Smooth muscle cell (in vitro differentiated cells): ENCODE data around the gene FHIT. TPM values are rescaled to one million over a fixed set of nuclear protein-coding genes. Genes with fewer than 3 reads are reported as not detected.

Experiments used
- DNase-seq: peaks from one replicate; lab custom pipeline; 2025; ENCODE audit not compliant: unreplicated experiment; lab: John Stamatoyannopoulos, UW
- H2AFZ ChIP-seq: fragments of 200-600 bp; sonication (generic); 2 replicates; pipeline ENCODE4 v1.6.0; 2016; ENCODE audit warnings: antibody characterized with exemption, low read depth, mild to moderate bottlenecking
- H3F3A ChIP-seq: fragments of 200-600 bp; sonication (generic); 2 replicates; pipeline ENCODE4 v1.6.0; 2017; ENCODE audit warnings: antibody characterized with exemption, low read depth
- H3K27ac ChIP-seq: fragments of 200-600 bp; sonication (generic); 2 replicates; pipeline ENCODE4 v1.5.1; 2016; ENCODE audit warnings: low read depth, mild to moderate bottlenecking
- H3K27me3 ChIP-seq: fragments of 200-600 bp; sonication (generic); 2 replicates; pipeline ENCODE4 v1.6.1; 2016; ENCODE audit warnings: low read depth, mild to moderate bottlenecking
- H3K36me3 ChIP-seq: fragments of 200-600 bp; sonication (generic); 2 replicates; pipeline ENCODE4 v1.5.1; 2016; ENCODE audit warnings: low read depth
- H3K4me1 ChIP-seq: fragments of 200-600 bp; sonication (generic); 2 replicates; pipeline ENCODE4 v1.5.1; 2016; ENCODE audit warnings: low read depth
- H3K4me2 ChIP-seq: fragments of 200-600 bp; sonication (generic); 2 replicates; pipeline ENCODE4 v1.6.0; 2016; ENCODE audit warnings: mild to moderate bottlenecking
- H3K4me3 ChIP-seq: fragments of 200-600 bp; sonication (generic); 2 replicates; pipeline ENCODE4 v1.5.1; 2016; ENCODE audit warnings: mild to moderate bottlenecking
- H3K79me2 ChIP-seq: fragments of 200-600 bp; sonication (generic); 2 replicates; pipeline ENCODE4 v1.6.0; 2016; ENCODE audit warnings: low read depth, mild to moderate bottlenecking
- H3K9ac ChIP-seq: fragments of 200-600 bp; sonication (generic); 2 replicates; pipeline ENCODE4 v1.6.0; 2016; ENCODE audit warnings: low read depth
- H3K9me3 ChIP-seq: fragments of 200-600 bp; sonication (generic); replicated peaks from 2 replicates; pipeline ENCODE4 v1.5.1; 2016; ENCODE audit warnings: low read depth
- H4K20me1 ChIP-seq: fragments of 200-600 bp; sonication (generic); 2 replicates; pipeline ENCODE4 v1.6.0; 2016; ENCODE audit warnings: low read depth
- WGBS: methylation state at CpG from one replicate; pipeline ENCODE4 v1.1.7; 2016; ENCODE audit warnings: low lambda C conversion rate; 5-methylcytosine and 5-hydroxymethylcytosine counted together
- polyA plus RNA-seq: library from polyadenylated mRNA; unstranded; fragments of >200 nt; fragmentation: Nextera tagmentation; extraction: Ambion mirVana; gene quantifications from 2 replicates; pipeline ENCODE4 v1.2.1, GENCODE V29; 2016
- total RNA-seq: library from RNA; depleted of rRNA; stranded (reverse); fragments of >200 nt; gene quantifications from 2 replicates; pipeline ENCODE4 v1.2.3, GENCODE V29; 2014
- TF ChIP-seq, protein P1 (sequence below): fragments of 200-600 bp; sonication (generic); IDR thresholded peaks from 2 replicates; pipeline ENCODE4 v1.5.1; 2017; ENCODE audit warnings: borderline replicate concordance, mild to moderate bottlenecking, antibody characterized with exemption; ENCODE audit not compliant: insufficient read depth, poor library complexity, severe bottlenecking

FHIT gene
- total and polyA plus RNA-seq, 2 experiments from 2014 or later, result 5.9 to 6.7 TPM

DNA sequence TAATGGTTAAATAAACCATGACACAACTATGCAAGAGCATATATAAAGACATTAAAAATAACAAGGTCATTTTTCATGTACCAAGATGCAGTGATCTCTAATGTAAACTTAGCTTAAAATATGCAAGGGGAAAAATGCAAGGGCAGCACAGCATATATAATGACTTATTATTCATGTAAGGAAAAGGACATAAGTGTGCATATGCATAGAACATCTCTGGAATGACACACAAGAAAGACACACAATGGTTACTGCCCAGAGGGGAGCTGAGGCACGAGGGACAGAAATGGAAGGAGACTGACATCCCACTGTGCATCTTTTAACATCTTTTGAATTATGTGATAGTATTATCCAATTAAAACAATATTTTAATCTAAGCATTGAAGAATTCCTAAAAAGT lies 79.0 kb downstream of the FHIT start:
- Histone ChIP-seq H3K9ac (no peak overlapping the region), H2AFZ (no peak overlapping the region), H3K36me3 (no peaks in the 10 kb centered on the region), H3K4me2 (no peak overlapping the region), H3F3A (no peaks in the 10 kb centered on the region), H3K4me3 (no peak overlapping the region), H4K20me1 (no peaks in the 10 kb centered on the region), H3K4me1 (peaks cover 8% of the 10 kb centered on the region), H3K27me3 (no peaks in the 10 kb centered on the region), H3K9me3 (no peaks in the 10 kb centered on the region), H3K79me2 (no peaks in the 10 kb centered on the region), H3K27ac (no peak overlapping the region)
- TF ChIP-seq, protein P1, sequence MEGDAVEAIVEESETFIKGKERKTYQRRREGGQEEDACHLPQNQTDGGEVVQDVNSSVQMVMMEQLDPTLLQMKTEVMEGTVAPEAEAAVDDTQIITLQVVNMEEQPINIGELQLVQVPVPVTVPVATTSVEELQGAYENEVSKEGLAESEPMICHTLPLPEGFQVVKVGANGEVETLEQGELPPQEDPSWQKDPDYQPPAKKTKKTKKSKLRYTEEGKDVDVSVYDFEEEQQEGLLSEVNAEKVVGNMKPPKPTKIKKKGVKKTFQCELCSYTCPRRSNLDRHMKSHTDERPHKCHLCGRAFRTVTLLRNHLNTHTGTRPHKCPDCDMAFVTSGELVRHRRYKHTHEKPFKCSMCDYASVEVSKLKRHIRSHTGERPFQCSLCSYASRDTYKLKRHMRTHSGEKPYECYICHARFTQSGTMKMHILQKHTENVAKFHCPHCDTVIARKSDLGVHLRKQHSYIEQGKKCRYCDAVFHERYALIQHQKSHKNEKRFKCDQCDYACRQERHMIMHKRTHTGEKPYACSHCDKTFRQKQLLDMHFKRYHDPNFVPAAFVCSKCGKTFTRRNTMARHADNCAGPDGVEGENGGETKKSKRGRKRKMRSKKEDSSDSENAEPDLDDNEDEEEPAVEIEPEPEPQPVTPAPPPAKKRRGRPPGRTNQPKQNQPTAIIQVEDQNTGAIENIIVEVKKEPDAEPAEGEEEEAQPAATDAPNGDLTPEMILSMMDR, result no peak
- no peak for DNase-seq
- 97% methylated on average over 1 of the region's 1 CpG for WGBS

DNA sequence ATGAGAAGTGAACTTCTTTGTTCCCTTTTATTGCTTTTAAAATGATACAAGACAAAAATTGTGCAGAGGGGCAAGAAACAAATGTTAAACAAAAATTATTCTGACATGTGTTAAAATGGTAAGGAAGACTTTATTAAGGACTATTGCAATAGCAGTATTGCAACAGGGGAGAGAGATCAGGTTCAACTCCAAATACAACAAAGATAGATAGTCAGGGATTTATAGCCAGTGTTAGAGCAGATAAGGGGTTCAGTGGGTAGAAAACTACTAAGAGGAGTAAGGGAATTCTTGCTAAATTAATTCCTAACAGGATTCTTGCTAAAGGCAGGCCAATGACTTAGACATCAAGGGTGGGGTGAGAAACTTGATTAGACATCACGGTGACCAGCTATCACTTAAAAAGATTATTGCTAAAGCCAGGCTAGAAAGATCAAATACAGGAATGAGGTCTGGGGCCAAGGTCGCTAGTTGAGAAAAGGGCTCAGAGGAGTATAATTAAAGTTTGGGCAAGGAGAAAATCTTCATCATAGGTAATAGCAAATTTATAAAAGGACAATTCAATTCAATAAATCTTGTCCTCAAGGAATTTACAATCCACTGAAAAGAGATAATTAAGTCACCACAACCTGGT lies 81.5 kb downstream of the FHIT start:
- DNase-seq, result no peak
- Histone ChIP-seq H3K79me2 (no peaks in the 10 kb centered on the region), H4K20me1 (no peaks in the 10 kb centered on the region), H3K4me1 (peaks cover 8% of the 10 kb centered on the region), H2AFZ (no peak overlapping the region), H3F3A (no peaks in the 10 kb centered on the region), H3K36me3 (peaks cover 6% of the 10 kb centered on the region), H3K4me2 (no peak overlapping the region), H3K27me3 (no peaks in the 10 kb centered on the region), H3K9ac (no peak overlapping the region), H3K4me3 (no peak overlapping the region), H3K27ac (no peak overlapping the region), H3K9me3 (peaks cover 2% of the 10 kb centered on the region)
- TF ChIP-seq, protein P1, result no peak
- WGBS, result 73% methylated on average over 2 of the region's 2 CpGs

DNA sequence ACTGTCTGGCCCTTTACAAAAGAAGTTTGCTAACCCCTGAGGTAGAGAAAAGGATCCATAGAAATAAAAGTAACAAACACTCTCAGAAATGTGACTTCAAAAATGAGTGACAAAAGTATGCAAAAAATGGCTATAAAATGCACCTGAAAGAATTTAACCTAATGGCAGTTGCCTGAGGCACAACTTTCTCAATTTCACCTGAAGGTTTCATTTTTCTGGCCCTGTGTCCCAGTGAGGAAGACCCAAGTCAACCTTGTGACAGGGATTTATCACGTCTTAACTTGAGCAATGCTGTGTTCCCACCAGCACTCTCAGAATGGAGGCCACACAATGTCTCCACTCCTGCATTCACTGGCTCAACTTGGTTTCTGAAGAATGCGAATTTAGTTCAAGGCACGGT lies 83.0 kb downstream of the FHIT start:
- H3K79me2 ChIP-seq, result no peaks in the 10 kb centered on the region
- H3K4me1 ChIP-seq, result peaks cover 8% of the 10 kb centered on the region
- no peaks in the 10 kb centered on the region for H4K20me1 ChIP-seq
- H3K4me2 ChIP-seq, result no peak overlapping the region
- TF ChIP-seq, protein P1, result no peak
- no peaks in the 10 kb centered on the region for H3F3A ChIP-seq
- no peak overlapping the region for H3K4me3 ChIP-seq
- no peak overlapping the region for H3K9ac ChIP-seq
- peaks cover 6% of the 10 kb centered on the region for H3K36me3 ChIP-seq
- no peak overlapping the region for H3K27ac ChIP-seq
- WGBS, result 82% methylated on average over 3 of the region's 3 CpGs
- no peak overlapping the region for H2AFZ ChIP-seq
- no peaks in the 10 kb centered on the region for H3K27me3 ChIP-seq
- no peak for DNase-seq
- H3K9me3 ChIP-seq, result peaks cover 3% of the 10 kb centered on the region

DNA sequence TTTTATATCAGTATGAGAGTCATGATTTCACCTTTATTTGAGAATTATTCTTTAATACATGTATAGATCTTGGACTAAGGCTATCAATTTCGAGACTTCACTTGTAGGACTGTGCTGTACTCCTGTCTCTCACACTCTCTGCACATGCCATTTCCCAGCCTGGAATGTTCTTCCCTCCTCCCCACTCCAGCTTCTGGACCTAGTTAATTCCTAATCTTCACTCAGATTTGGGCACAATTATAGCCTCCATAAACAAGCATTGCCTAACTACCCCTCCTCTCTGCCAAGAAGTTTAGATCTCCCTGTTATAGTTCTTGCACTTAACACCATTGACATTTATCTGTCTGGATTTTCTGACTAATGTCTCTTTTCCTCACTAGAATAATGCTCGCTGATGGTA lies 88.3 kb downstream of the FHIT start:
- no peaks in the 10 kb centered on the region for H3K4me1 ChIP-seq
- H3K79me2 ChIP-seq, result no peaks in the 10 kb centered on the region
- TF ChIP-seq, protein P1, result no peak
- no peak overlapping the region for H3K27ac ChIP-seq
- no peaks in the 10 kb centered on the region for H3F3A ChIP-seq
- H3K4me3 ChIP-seq, result no peak overlapping the region
- H3K4me2 ChIP-seq, result no peak overlapping the region
- H3K27me3 ChIP-seq, result no peaks in the 10 kb centered on the region
- H4K20me1 ChIP-seq, result no peaks in the 10 kb centered on the region
- peaks cover 6% of the 10 kb centered on the region for H3K36me3 ChIP-seq
- DNase-seq, result no peak
- no peak overlapping the region for H3K9ac ChIP-seq
- H2AFZ ChIP-seq, result no peak overlapping the region
- WGBS, result 70% methylated on average over 2 of the region's 2 CpGs
- H3K9me3 ChIP-seq, result peaks cover 3% of the 10 kb centered on the region
